ENCODE data around the gene DAGLA.

DAGLA gene

GRCh38 chr11:61706452-61707400, 26.5 kb downstream of the DAGLA start:
- FAIRE-seq, result no peak
- DNase-seq (ENCODE audit: low spot score), result no peak

GRCh38 chr11:61707574-61707973, 27.4 kb downstream of the DAGLA start:
- FAIRE-seq (no peak), DNase-seq (ENCODE audit: low spot score) (no peak)

- DNase-seq (ENCODE audit: low spot score) (no peak), FAIRE-seq (no peak)
Measured at GRCh38 chr11:61709110-61709509, 28.9 kb downstream of the DAGLA start.

- DNase-seq (ENCODE audit: low spot score), result no peak
- no peak for FAIRE-seq
Measured at GRCh38 chr11:61709572-61709971, 29.4 kb downstream of the DAGLA start.

GRCh38 chr11:61710019-61710418, 29.8 kb downstream of the DAGLA start:
- FAIRE-seq, result no peak
- no peak for DNase-seq (ENCODE audit: low spot score)

- no peak for FAIRE-seq
- no peak for DNase-seq (ENCODE audit: low spot score)
Measured at GRCh38 chr11:61711037-61711436, 30.8 kb downstream of the DAGLA start.

- DNase-seq (ENCODE audit: low spot score) (no peak), FAIRE-seq (no peak)
Measured at GRCh38 chr11:61711498-61711897, 31.3 kb downstream of the DAGLA start.

GRCh38 chr11:61712314-61712713, 32.1 kb downstream of the DAGLA start:
- DNase-seq (ENCODE audit: low spot score), result no peak
- no peak for FAIRE-seq

GRCh38 chr11:61712846-61713245, 32.7 kb downstream of the DAGLA start:
- DNase-seq (ENCODE audit: low spot score) (no peak), FAIRE-seq (no peak)

- DNase-seq (ENCODE audit: low spot score) (no peak), FAIRE-seq (no peak)
Measured at GRCh38 chr11:61713464-61713863, 33.3 kb downstream of the DAGLA start.

- DNase-seq (ENCODE audit: low spot score) (no peak), FAIRE-seq (no peak)
Measured at GRCh38 chr11:61713906-61714305, 33.7 kb downstream of the DAGLA start.

- DNase-seq (ENCODE audit: low spot score) (no peak), FAIRE-seq (no peak)
Measured at GRCh38 chr11:61714316-61714715, 34.1 kb downstream of the DAGLA start.

GRCh38 chr11:61714916-61715315, 34.7 kb downstream of the DAGLA start:
- FAIRE-seq, result no peak
- no peak for DNase-seq (ENCODE audit: low spot score)

- DNase-seq (ENCODE audit: low spot score) (no peak), FAIRE-seq (no peak)
Measured at GRCh38 chr11:61715867-61716266, 35.7 kb downstream of the DAGLA start.

GRCh38 chr11:61716478-61717285, 36.5 kb downstream of the DAGLA start:
- no peak for FAIRE-seq
- DNase-seq (ENCODE audit: low spot score), result no peak

GRCh38 chr11:61717286-61718033, 37.3 kb downstream of the DAGLA start:
- DNase-seq (ENCODE audit: low spot score) (no peak), FAIRE-seq (no peak)

- DNase-seq (ENCODE audit: low spot score) (no peak), FAIRE-seq (no peak)
Measured at GRCh38 chr11:61718046-61718531, 37.9 kb downstream of the DAGLA start.

GRCh38 chr11:61718621-61719302, 38.6 kb downstream of the DAGLA start:
- peak; percentile 90 for DNase-seq (ENCODE audit: low spot score)
- FAIRE-seq, result peak; percentile 90

GRCh38 chr11:61719978-61720377, 39.8 kb downstream of the DAGLA start:
- no peak for FAIRE-seq
- DNase-seq (ENCODE audit: low spot score), result no peak

- no peak for DNase-seq (ENCODE audit: low spot score)
- no peak for FAIRE-seq
Measured at GRCh38 chr11:61720597-61720996, 40.4 kb downstream of the DAGLA start.

- FAIRE-seq, result no peak
- no peak for DNase-seq (ENCODE audit: low spot score)
Measured at GRCh38 chr11:61724437-61724836, 44.2 kb downstream of the DAGLA start.
